GM18502 (cell line): ENCODE results near the gene ZNF787.
"Not testable (repeated sequence)": the region's sequence is repeated elsewhere in the genome, so short reads cannot be mapped to it uniquely, and the experiment has no call there.

Experiments
- ATAC-seq: cut with Tn5 transposase; IDR thresholded peaks from one replicate; pipeline ENCODE4 v1.9.1; 2021; ENCODE audit warnings: mild to moderate bottlenecking; ENCODE audit not compliant: unreplicated experiment, poor library complexity

The ZNF787 gene

GRCh38 chr19:56121180-56122167, at the start of gene ZNF787:
Gene ZNF787 (minus strand): TSS chr19:56121295. CDS start chr19:56103217, 18,078 bp downstream.
- peak; percentile 88 for ATAC-seq

- ATAC-seq: no peak
Measured at GRCh38 chr19:56170261-56170660, 49.2 kb upstream of the ZNF787 start.

GRCh38 chr19:56167064-56167578, 46.0 kb upstream of the ZNF787 start:
- no peak for ATAC-seq

GRCh38 chr19:56163097-56163496, 42.0 kb upstream of the ZNF787 start:
- ATAC-seq: no peak

- no peak for ATAC-seq
Measured at GRCh38 chr19:56162258-56162657, 41.2 kb upstream of the ZNF787 start.

- no peak for ATAC-seq
Measured at GRCh38 chr19:56161534-56161933, 40.4 kb upstream of the ZNF787 start.

GRCh38 chr19:56159622-56160271, 38.7 kb upstream of the ZNF787 start:
- no peak for ATAC-seq

GRCh38 chr19:56159009-56159559, 38.0 kb upstream of the ZNF787 start:
- ATAC-seq: no peak

GRCh38 chr19:56158170-56158757, 37.2 kb upstream of the ZNF787 start:
- ATAC-seq: no peak

GRCh38 chr19:56156768-56157167, 35.7 kb upstream of the ZNF787 start:
- ATAC-seq: no peak

- no peak for ATAC-seq
Measured at GRCh38 chr19:56155124-56155687, 34.1 kb upstream of the ZNF787 start.

- ATAC-seq: no peak
Measured at GRCh38 chr19:56153507-56153906, 32.4 kb upstream of the ZNF787 start.

- no peak for ATAC-seq
Measured at GRCh38 chr19:56152644-56153043, 31.5 kb upstream of the ZNF787 start.

- no peak for ATAC-seq
Measured at GRCh38 chr19:56150358-56150757, 29.3 kb upstream of the ZNF787 start.

- no peak for ATAC-seq
Measured at GRCh38 chr19:56149656-56150038, 28.6 kb upstream of the ZNF787 start.

GRCh38 chr19:56148955-56149655, 28.0 kb upstream of the ZNF787 start:
- ATAC-seq: not testable (repeated sequence)

GRCh38 chr19:56148096-56148495, 27.0 kb upstream of the ZNF787 start:
- no peak for ATAC-seq

GRCh38 chr19:56147307-56147706, 26.2 kb upstream of the ZNF787 start:
- ATAC-seq: no peak

- ATAC-seq: no peak
Measured at GRCh38 chr19:56146904-56147303, 25.8 kb upstream of the ZNF787 start.

GRCh38 chr19:56145698-56146097, 24.6 kb upstream of the ZNF787 start:
- ATAC-seq: no peak
